Activated CD4-positive, alpha-beta T cell treated with anti-CD3 and anti-CD28 coated beads for 36 hours (primary cell): ENCODE measurements around the gene RASD2. TPM values are rescaled to one million over a fixed set of nuclear protein-coding genes. Genes with fewer than 3 reads are reported as not detected.

ENCODE experiments used
- ATAC-seq: fragments of 200-7000 bp; cut with Tn5 transposase; one replicate; pipeline ENCODE4 v1.10.0; 2021; ENCODE audit warnings: mild to moderate bottlenecking, moderate library complexity
- CTCF ChIA-PET: fragments of 350-600 bp; sonication (Branson Sonifier 250); formaldehyde crosslinking; loops from one replicate; lab custom pipeline; 2021; ENCODE audit warnings: antibody characterized with exemption; lab: Charles Lee
- POLR2A ChIA-PET: fragments of 350-600 bp; sonication (Branson Sonifier 250); formaldehyde crosslinking; loops from one replicate; lab custom pipeline; 2021; ENCODE audit warnings: antibody characterized with exemption, inconsistent platforms; lab: Charles Lee
- DNase-seq: peaks from one replicate; pipeline ENCODE4 v3.0.0-alpha.2; 2020
- H3K27ac Mint-ChIP-seq: one replicate; pipeline ENCODE4 v1.8.0; 2021; ENCODE audit warnings: mixed read lengths
- H3K27me3 Mint-ChIP-seq: one replicate; pipeline ENCODE4 v1.8.0; 2021; ENCODE audit warnings: mixed read lengths
- H3K36me3 Mint-ChIP-seq: one replicate; pipeline ENCODE4 v1.8.0; 2021; ENCODE audit warnings: low read depth, mixed read lengths
- H3K4me1 Mint-ChIP-seq: one replicate; pipeline ENCODE4 v1.8.0; 2021; ENCODE audit warnings: mixed read lengths
- H3K4me3 Mint-ChIP-seq: one replicate; pipeline ENCODE4 v1.8.0; 2021; ENCODE audit warnings: mild to moderate bottlenecking, moderate library complexity, mixed read lengths
- H3K9me3 Mint-ChIP-seq: one replicate; pipeline ENCODE4 v1.8.0; 2021; ENCODE audit warnings: low read depth, mixed read lengths
- intact Hi-C, 2 experiments: fragments of 100-400 bp; cut with DNase I in 1 of 2; cut with micrococcal nuclease in 1 of 2; formaldehyde crosslinking; loops; one replicate each; pipeline versions ENCODE4 v1.14.2 to v1.15.1; 2022 to 2024; cut with DNase I, micrococcal nuclease
- total RNA-seq, 2 experiments: library from RNA; stranded (reverse); gene quantifications; one replicate each; pipeline ENCODE4 v1.2.3, GENCODE V29; 2021

RASD2 gene
- total RNA-seq, 2 experiments from 2014 or later: 0.09 TPM

GRCh38 chr22:35561796-35562526, 21.3 kb downstream of the RASD2 start:
- intact Hi-C loops: no loop called here
- ATAC-seq (peak; percentile 57), DNase-seq (peak; percentile 39)
- Mint-ChIP-seq H3K36me3 (no peaks in the 10 kb centered on the region), H3K9me3 (no peaks in the 10 kb centered on the region), H3K4me1 (peaks cover 7% of the 10 kb centered on the region), H3K27ac (no peak overlapping the region), H3K4me3 (no peak overlapping the region), H3K27me3 (peaks cover 11% of the 10 kb centered on the region)
- ChIA-PET POLR2A (no interaction called here), CTCF (no interaction called here)

- ChIA-PET CTCF (interaction anchor here (1.6 kb wide), 1 partner anchor 11 kb away, joined by 4 read pairs; no protein-coding TSS in a partner anchor), POLR2A (interaction anchor here (0.6 kb wide), 1 partner anchor 130 kb away, joined by 3 read pairs; no protein-coding TSS in a partner anchor)
- peaks cover 7% of the 10 kb centered on the region for H3K4me1 Mint-ChIP-seq
- peaks cover 9% of the 10 kb centered on the region for H3K27me3 Mint-ChIP-seq
- H3K36me3 Mint-ChIP-seq: no peaks in the 10 kb centered on the region
- DNase-seq (no peak), ATAC-seq (no peak)
- H3K4me3 Mint-ChIP-seq: no peak overlapping the region
- no peak overlapping the region for H3K27ac Mint-ChIP-seq
- intact Hi-C loops: no loop called here
- no peaks in the 10 kb centered on the region for H3K9me3 Mint-ChIP-seq
Measured at GRCh38 chr22:35563211-35563610, 22.6 kb downstream of the RASD2 start.

GRCh38 chr22:35564975-35565867, 24.6 kb downstream of the RASD2 start:
- CTCF ChIA-PET: no interaction called here
- peaks cover 7% of the 10 kb centered on the region for H3K4me1 Mint-ChIP-seq
- no peak overlapping the region for H3K27ac Mint-ChIP-seq
- peaks cover 9% of the 10 kb centered on the region for H3K27me3 Mint-ChIP-seq
- POLR2A ChIA-PET: no interaction called here
- DNase-seq: no peak
- H3K36me3 Mint-ChIP-seq: no peaks in the 10 kb centered on the region
- intact Hi-C loops: no loop called here
- ATAC-seq: no peak
- no peak overlapping the region for H3K4me3 Mint-ChIP-seq
- H3K9me3 Mint-ChIP-seq: no peaks in the 10 kb centered on the region

- ATAC-seq (no peak), DNase-seq (no peak)
- intact Hi-C loops: no loop called here
- Mint-ChIP-seq H3K4me1 (no peaks in the 10 kb centered on the region), H3K9me3 (no peaks in the 10 kb centered on the region), H3K27ac (no peak overlapping the region), H3K4me3 (no peak overlapping the region), H3K27me3 (no peaks in the 10 kb centered on the region), H3K36me3 (no peaks in the 10 kb centered on the region)
- POLR2A ChIA-PET: no interaction called here
- CTCF ChIA-PET: no interaction called here
Measured at GRCh38 chr22:35567351-35568141, 26.9 kb downstream of the RASD2 start.

GRCh38 chr22:35568751-35569739, 28.4 kb downstream of the RASD2 start:
- DNase-seq (no peak), ATAC-seq (no peak)
- ChIA-PET CTCF (no interaction called here), POLR2A (no interaction called here)
- Mint-ChIP-seq H3K9me3 (no peaks in the 10 kb centered on the region), H3K27me3 (no peaks in the 10 kb centered on the region), H3K4me3 (no peak overlapping the region), H3K27ac (no peak overlapping the region), H3K4me1 (no peaks in the 10 kb centered on the region), H3K36me3 (no peaks in the 10 kb centered on the region)
- intact Hi-C loops: no loop called here

GRCh38 chr22:35569916-35570315, 29.3 kb downstream of the RASD2 start:
- Mint-ChIP-seq H3K4me1 (no peaks in the 10 kb centered on the region), H3K4me3 (no peak overlapping the region), H3K27ac (no peak overlapping the region), H3K27me3 (no peaks in the 10 kb centered on the region), H3K36me3 (no peaks in the 10 kb centered on the region), H3K9me3 (no peaks in the 10 kb centered on the region)
- no peak for ATAC-seq
- DNase-seq: no peak
- ChIA-PET CTCF (interaction anchor here (0.6 kb wide), 1 partner anchor 496 kb away, joined by 4 read pairs; no protein-coding TSS in a partner anchor), POLR2A (no interaction called here)
- intact Hi-C loops: no loop called here

GRCh38 chr22:35570686-35571194, 30.1 kb downstream of the RASD2 start:
- Mint-ChIP-seq H3K9me3 (no peaks in the 10 kb centered on the region), H3K27me3 (no peaks in the 10 kb centered on the region), H3K4me1 (no peaks in the 10 kb centered on the region), H3K27ac (no peak overlapping the region), H3K4me3 (no peak overlapping the region), H3K36me3 (no peaks in the 10 kb centered on the region)
- CTCF ChIA-PET: interaction anchor here (0.5 to 0.6 kb wide), 2 partner anchors 38 to 495 kb away, joined by 3 to 4 read pairs; no protein-coding TSS in a partner anchor
- ATAC-seq: no peak
- intact Hi-C loops: no loop called here
- no peak for DNase-seq
- POLR2A ChIA-PET: no interaction called here

- H3K36me3 Mint-ChIP-seq: no peaks in the 10 kb centered on the region
- no peaks in the 10 kb centered on the region for H3K4me1 Mint-ChIP-seq
- DNase-seq (no peak), ATAC-seq (no peak)
- no peaks in the 10 kb centered on the region for H3K9me3 Mint-ChIP-seq
- H3K27ac Mint-ChIP-seq: no peak overlapping the region
- intact Hi-C loops: no loop called here
- no peaks in the 10 kb centered on the region for H3K27me3 Mint-ChIP-seq
- ChIA-PET POLR2A (no interaction called here), CTCF (no interaction called here)
- H3K4me3 Mint-ChIP-seq: no peak overlapping the region
Measured at GRCh38 chr22:35572556-35572955, 31.9 kb downstream of the RASD2 start.

- Mint-ChIP-seq H3K27ac (no peak overlapping the region), H3K36me3 (no peaks in the 10 kb centered on the region), H3K27me3 (no peaks in the 10 kb centered on the region), H3K4me1 (no peaks in the 10 kb centered on the region), H3K9me3 (no peaks in the 10 kb centered on the region), H3K4me3 (no peak overlapping the region)
- intact Hi-C loops: no loop called here
- ATAC-seq (no peak), DNase-seq (no peak)
- CTCF ChIA-PET: interaction anchor here (0.6 to 1.0 kb wide), 3 partner anchors 215 to 491 kb away, joined by 3 read pairs; no protein-coding TSS in a partner anchor
- POLR2A ChIA-PET: no interaction called here
Measured at GRCh38 chr22:35575116-35575748, 34.6 kb downstream of the RASD2 start.

- DNase-seq (no peak), ATAC-seq (no peak)
- intact Hi-C loops: no loop called here
- Mint-ChIP-seq H3K4me1 (no peaks in the 10 kb centered on the region), H3K36me3 (no peaks in the 10 kb centered on the region), H3K27me3 (no peaks in the 10 kb centered on the region), H3K4me3 (no peak overlapping the region), H3K27ac (no peak overlapping the region), H3K9me3 (no peaks in the 10 kb centered on the region)
- POLR2A ChIA-PET: no interaction called here
- CTCF ChIA-PET: interaction anchor here (0.7 kb wide), 1 partner anchor 24 kb away, joined by 5 read pairs; no protein-coding TSS in a partner anchor
Measured at GRCh38 chr22:35576671-35577070, 36.0 kb downstream of the RASD2 start.
